Measurements from ENCODE around the gene MBOAT1. TPM values are rescaled to one million over a fixed set of nuclear protein-coding genes. Genes with fewer than 3 reads are reported as not detected.

Gene MBOAT1
- polyA plus RNA-seq, 1 donor (not counting 4 experiments of a cell fraction or from before 2014, with no cell fraction given), result 4.9 TPM

DNA sequence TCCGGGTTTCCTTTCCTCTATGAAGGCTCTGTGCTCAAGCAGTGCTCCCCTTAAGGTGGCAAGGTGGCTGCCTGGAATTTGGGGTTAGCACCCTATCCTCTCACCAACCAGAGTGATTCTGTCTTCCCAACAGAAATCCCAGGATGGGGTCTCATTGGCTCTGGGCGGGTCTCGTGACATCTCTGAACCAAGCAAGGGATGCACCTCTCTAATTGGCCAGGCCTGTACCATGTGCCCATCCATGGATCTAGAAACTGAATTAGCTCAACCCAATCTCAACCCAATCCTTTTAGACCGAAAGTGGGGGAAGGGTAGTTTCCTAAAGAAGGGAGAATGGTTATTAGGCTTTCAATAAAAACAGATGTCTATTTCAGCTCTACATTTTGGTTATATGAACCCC is 17.6 kb upstream of the MBOAT1 start:
- Histone ChIP-seq H3K9ac (ENCODE audit: control insufficient read depth, extremely low read depth, insufficient read depth, low read length) (no peak overlapping the region), H3K27me3 (ENCODE audit: control insufficient read depth, extremely low read depth, insufficient read depth, low read length) (no peaks in the 10 kb centered on the region), H3K79me2 (ENCODE audit: control insufficient read depth, insufficient read depth, low read length) (no peaks in the 10 kb centered on the region), H3K4me2 (ENCODE audit: control insufficient read depth, extremely low read depth, insufficient read depth, low read depth, low read length) (no peak overlapping the region), H3K9me3 (ENCODE audit: control insufficient read depth, low read depth, low read length) (no peaks in the 10 kb centered on the region), H3K36me3 (ENCODE audit: control insufficient read depth in 2 of 2, extremely low read depth in 1 of 2, insufficient read depth in 2 of 2, low read length in 2 of 2) (no peaks in the 10 kb centered on the region), H2AFZ (ENCODE audit: control insufficient read depth, low read length) (no peak overlapping the region), H4K20me1 (ENCODE audit: control insufficient read depth, extremely low read depth, insufficient read depth, low read length) (no peaks in the 10 kb centered on the region), H3K4me3 (ENCODE audit: control insufficient read depth in 2 of 3, extremely low read depth in 1 of 3, insufficient read depth in 2 of 3, low read depth in 1 of 3, low read length in 3 of 3) (no peak overlapping the region), H3K27ac (ENCODE audit: control insufficient read depth, insufficient read depth, low read length) (no peak overlapping the region), H3K9me1 (ENCODE audit: control insufficient read depth, extremely low read depth, insufficient read depth, low read length) (no peaks in the 10 kb centered on the region), H3K4me1 (ENCODE audit: control insufficient read depth, extremely low read depth, insufficient read depth, low read length) (no peaks in the 10 kb centered on the region)
- FAIRE-seq, result no peak
- TF ChIP-seq EZH2 (IDR thresholded peaks at IDR 0.05; ENCODE audit: low read length), result no peak
- TF ChIP-seq, protein P1, sequence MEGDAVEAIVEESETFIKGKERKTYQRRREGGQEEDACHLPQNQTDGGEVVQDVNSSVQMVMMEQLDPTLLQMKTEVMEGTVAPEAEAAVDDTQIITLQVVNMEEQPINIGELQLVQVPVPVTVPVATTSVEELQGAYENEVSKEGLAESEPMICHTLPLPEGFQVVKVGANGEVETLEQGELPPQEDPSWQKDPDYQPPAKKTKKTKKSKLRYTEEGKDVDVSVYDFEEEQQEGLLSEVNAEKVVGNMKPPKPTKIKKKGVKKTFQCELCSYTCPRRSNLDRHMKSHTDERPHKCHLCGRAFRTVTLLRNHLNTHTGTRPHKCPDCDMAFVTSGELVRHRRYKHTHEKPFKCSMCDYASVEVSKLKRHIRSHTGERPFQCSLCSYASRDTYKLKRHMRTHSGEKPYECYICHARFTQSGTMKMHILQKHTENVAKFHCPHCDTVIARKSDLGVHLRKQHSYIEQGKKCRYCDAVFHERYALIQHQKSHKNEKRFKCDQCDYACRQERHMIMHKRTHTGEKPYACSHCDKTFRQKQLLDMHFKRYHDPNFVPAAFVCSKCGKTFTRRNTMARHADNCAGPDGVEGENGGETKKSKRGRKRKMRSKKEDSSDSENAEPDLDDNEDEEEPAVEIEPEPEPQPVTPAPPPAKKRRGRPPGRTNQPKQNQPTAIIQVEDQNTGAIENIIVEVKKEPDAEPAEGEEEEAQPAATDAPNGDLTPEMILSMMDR (optimal IDR thresholded peaks at IDR 0.05 in 1 of 3, IDR thresholded peaks at IDR 0.05 in 1 of 3, conservative IDR thresholded peaks at IDR 0.05 in 1 of 3; ENCODE audit: extremely low read depth in 1 of 3, insufficient read depth in 2 of 3, low read length in 3 of 3), result no peak
- DNase-seq (ENCODE audit: low read depth, low spot score), result no peak
- dilution Hi-C loops (cut with MboI; ENCODE audit: extremely low pct_ligation_motif_present, low sequenced_read_pairs), result no loop called here

- Histone ChIP-seq H3K27me3 (ENCODE audit: control insufficient read depth, extremely low read depth, insufficient read depth, low read length) (no peaks in the 10 kb centered on the region), H4K20me1 (ENCODE audit: control insufficient read depth, extremely low read depth, insufficient read depth, low read length) (no peaks in the 10 kb centered on the region), H3K4me1 (ENCODE audit: control insufficient read depth, extremely low read depth, insufficient read depth, low read length) (no peaks in the 10 kb centered on the region), H3K9me1 (ENCODE audit: control insufficient read depth, extremely low read depth, insufficient read depth, low read length) (no peaks in the 10 kb centered on the region), H3K9ac (ENCODE audit: control insufficient read depth, extremely low read depth, insufficient read depth, low read length) (no peak overlapping the region), H3K4me3 (ENCODE audit: control insufficient read depth in 2 of 3, extremely low read depth in 1 of 3, insufficient read depth in 2 of 3, low read depth in 1 of 3, low read length in 3 of 3) (no peak overlapping the region), H2AFZ (ENCODE audit: control insufficient read depth, low read length) (no peak overlapping the region), H3K79me2 (ENCODE audit: control insufficient read depth, insufficient read depth, low read length) (no peaks in the 10 kb centered on the region), H3K27ac (ENCODE audit: control insufficient read depth, insufficient read depth, low read length) (no peak overlapping the region), H3K4me2 (ENCODE audit: control insufficient read depth, extremely low read depth, insufficient read depth, low read depth, low read length) (no peak overlapping the region), H3K9me3 (ENCODE audit: control insufficient read depth, low read depth, low read length) (no peaks in the 10 kb centered on the region), H3K36me3 (ENCODE audit: control insufficient read depth in 2 of 2, extremely low read depth in 1 of 2, insufficient read depth in 2 of 2, low read length in 2 of 2) (no peaks in the 10 kb centered on the region)
- no peak for TF ChIP-seq EZH2 (IDR thresholded peaks at IDR 0.05; ENCODE audit: low read length)
- TF ChIP-seq, protein P1 (optimal IDR thresholded peaks at IDR 0.05 in 1 of 3, IDR thresholded peaks at IDR 0.05 in 1 of 3, conservative IDR thresholded peaks at IDR 0.05 in 1 of 3; ENCODE audit: extremely low read depth in 1 of 3, insufficient read depth in 2 of 3, low read length in 3 of 3), result no peak
- dilution Hi-C loops (cut with MboI; ENCODE audit: extremely low pct_ligation_motif_present, low sequenced_read_pairs), result no loop called here
- DNase-seq (ENCODE audit: low read depth, low spot score) (no peak), FAIRE-seq (no peak)
Observed at GRCh38 chr6:20227350-20227749, 15.1 kb upstream of the MBOAT1 start.
